ENCODE results near the gene TTLL10.

- TF ChIP-seq CTCF (IDR thresholded peaks at IDR 0.05) (no peak), NRF1 (IDR thresholded peaks at IDR 0.05; ENCODE audit: low read depth, low read length) (no peak)
Observed at GRCh38 chr1:1170215-1171091, 3.2 kb upstream of the TTLL10 start.

Data from SK-N-SH (cell line).